DND-41 (cell line): ENCODE data around the gene EGFLAM.

ENCODE experiments used
- ATAC-seq: fragments of 200-7000 bp; cut with Tn5 transposase; 3 replicates; pipeline ENCODE4 v1.9.1; 2021; ENCODE audit warnings: low read depth; ENCODE audit not compliant: insufficient read depth
- DNase-seq: peaks from one replicate; pipeline ENCODE4 v3.0.0-alpha.2; 2020
- H2AFZ ChIP-seq: 2 replicates; pipeline ENCODE4 v1.6.0; 2012; ENCODE audit warnings: low read depth, low read length
- H3K27ac ChIP-seq: 2 replicates; pipeline ENCODE4 v1.5.1; 2012; ENCODE audit warnings: low read length, inconsistent platforms
- H3K27me3 ChIP-seq: fragments of 200-600 bp; sonication (generic); 2 replicates; pipeline ENCODE4 v1.6.0; 2012; ENCODE audit warnings: low read length, mild to moderate bottlenecking, inconsistent platforms; ENCODE audit not compliant: insufficient read depth, poor library complexity
- H3K36me3 ChIP-seq: 2 replicates; pipeline ENCODE4 v1.5.1; 2012; ENCODE audit warnings: low read length, inconsistent platforms; ENCODE audit not compliant: insufficient read depth
- H3K4me1 ChIP-seq: 2 replicates; pipeline ENCODE4 v1.5.1; 2012; ENCODE audit warnings: mild to moderate bottlenecking, low read length; ENCODE audit not compliant: insufficient read depth
- H3K4me2 ChIP-seq: 2 replicates; pipeline ENCODE4 v1.6.0; 2012; ENCODE audit warnings: mild to moderate bottlenecking, moderate library complexity, low read length, inconsistent platforms; ENCODE audit not compliant: insufficient read depth
- H3K4me3 ChIP-seq, 2 experiments: fragments of 200-600 bp in 1 of 2; shearing (Covaris generic) in 1 of 2; 2 replicates each; pipeline ENCODE4 v1.5.1; 2012 to 2016; ENCODE audit warnings: inconsistent platforms in 2 of 2, low read length in 2 of 2, mild to moderate bottlenecking in 2 of 2, low read depth in 1 of 2, moderate library complexity in 1 of 2
- H3K79me2 ChIP-seq: 2 replicates; pipeline ENCODE4 v1.6.0; 2012; ENCODE audit warnings: low read length, inconsistent platforms; ENCODE audit not compliant: insufficient read depth
- H3K9ac ChIP-seq: 2 replicates; pipeline ENCODE4 v1.6.0; 2012; ENCODE audit warnings: low read depth, mild to moderate bottlenecking, inconsistent platforms, low read length, moderate library complexity
- H3K9me3 ChIP-seq: 2 replicates; pipeline ENCODE4 v1.5.1; 2012; ENCODE audit warnings: low read length, moderate library complexity, mild to moderate bottlenecking, inconsistent platforms; ENCODE audit not compliant: insufficient read depth, severe bottlenecking
- H4K20me1 ChIP-seq: 2 replicates; pipeline ENCODE4 v1.6.0; 2012; ENCODE audit warnings: low read length; ENCODE audit not compliant: insufficient read depth
- CTCF ChIP-seq: IDR thresholded peaks from 2 replicates; pipeline ENCODE4 v1.5.1; 2012; ENCODE audit warnings: borderline replicate concordance, low read length, moderate library complexity, mild to moderate bottlenecking; ENCODE audit not compliant: poor library complexity, severe bottlenecking; ENCODE audit errors: extremely low read depth
- EZH2 ChIP-seq: IDR thresholded peaks from 3 replicates; pipeline ENCODE4 v1.6.1; 2012; ENCODE audit warnings: borderline replicate concordance, low read depth, mild to moderate bottlenecking, moderate library complexity, low read length, inconsistent platforms; ENCODE audit not compliant: severe bottlenecking

The EGFLAM gene

DNA sequence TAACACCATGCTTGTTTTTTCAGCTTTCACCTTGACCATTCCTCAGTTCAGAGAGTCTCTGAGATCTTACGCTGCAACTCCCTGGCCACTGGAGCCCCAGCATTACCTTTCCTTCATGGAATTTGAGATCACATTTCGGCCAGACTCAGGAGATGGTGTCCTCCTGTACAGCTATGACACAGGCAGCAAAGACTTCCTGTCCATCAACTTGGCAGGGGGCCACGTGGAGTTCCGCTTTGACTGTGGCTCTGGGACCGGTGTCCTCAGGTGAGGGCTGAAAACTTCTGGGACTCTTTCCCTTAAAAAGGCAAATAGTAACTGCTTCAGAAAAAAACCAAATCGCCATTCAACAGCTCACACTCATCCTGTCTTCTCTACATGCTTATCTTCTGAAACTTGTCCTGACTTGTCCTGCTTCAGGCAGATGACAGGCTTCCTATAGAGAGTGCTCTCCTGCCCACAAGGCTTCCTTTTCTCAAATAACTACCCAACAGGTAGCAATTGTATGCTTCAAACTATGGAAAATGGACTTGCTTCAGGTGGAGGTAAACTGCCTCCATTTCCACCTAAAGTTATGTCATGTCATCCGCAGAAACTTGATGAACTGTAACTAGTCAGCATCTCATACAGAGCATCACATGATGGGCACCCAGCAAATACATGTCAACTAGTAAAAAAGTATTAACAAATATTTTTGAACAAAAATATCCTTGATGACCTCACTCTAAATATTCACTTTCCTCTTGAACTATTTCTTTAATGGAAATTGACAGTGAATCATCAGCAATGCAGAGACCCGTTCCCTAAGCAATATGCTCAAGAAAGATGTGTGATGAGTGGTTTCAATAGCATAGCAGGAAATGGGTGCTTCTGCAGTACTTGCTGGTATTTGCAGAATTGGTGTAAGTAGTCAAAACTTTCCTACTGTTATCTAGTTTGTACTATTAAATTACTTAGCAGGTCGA is 168.9 kb downstream of the EGFLAM start:
- H3K9me3 ChIP-seq = no peaks in the 10 kb centered on the region
- peaks cover 22% of the 10 kb centered on the region for H3K27me3 ChIP-seq
- H3K4me1 ChIP-seq = no peaks in the 10 kb centered on the region
- TF ChIP-seq EZH2 (no peak), CTCF (no peak)
- no peak overlapping the region for H3K9ac ChIP-seq
- H3K27ac ChIP-seq = no peak overlapping the region
- H3K4me3 ChIP-seq = no peak overlapping the region
- no peaks in the 10 kb centered on the region for H4K20me1 ChIP-seq
- H3K79me2 ChIP-seq = no peaks in the 10 kb centered on the region
- ATAC-seq (no peak), DNase-seq (no peak)
- no peak overlapping the region for H2AFZ ChIP-seq
- H3K4me2 ChIP-seq = no peak overlapping the region
- H3K36me3 ChIP-seq = no peaks in the 10 kb centered on the region

GRCh38 chr5:38431242-38431853 is 173.0 kb downstream of the EGFLAM start:
- DNase-seq (no peak), ATAC-seq (no peak)
- Histone ChIP-seq H2AFZ (no peak overlapping the region), H3K27ac (no peak overlapping the region), H3K4me3 (no peak overlapping the region), H3K4me1 (no peaks in the 10 kb centered on the region), H4K20me1 (no peaks in the 10 kb centered on the region), H3K79me2 (no peaks in the 10 kb centered on the region), H3K9me3 (no peaks in the 10 kb centered on the region), H3K36me3 (no peaks in the 10 kb centered on the region), H3K27me3 (peaks cover 23% of the 10 kb centered on the region), H3K4me2 (no peak overlapping the region), H3K9ac (no peak overlapping the region)
- TF ChIP-seq CTCF (no peak), EZH2 (no peak)

DNA sequence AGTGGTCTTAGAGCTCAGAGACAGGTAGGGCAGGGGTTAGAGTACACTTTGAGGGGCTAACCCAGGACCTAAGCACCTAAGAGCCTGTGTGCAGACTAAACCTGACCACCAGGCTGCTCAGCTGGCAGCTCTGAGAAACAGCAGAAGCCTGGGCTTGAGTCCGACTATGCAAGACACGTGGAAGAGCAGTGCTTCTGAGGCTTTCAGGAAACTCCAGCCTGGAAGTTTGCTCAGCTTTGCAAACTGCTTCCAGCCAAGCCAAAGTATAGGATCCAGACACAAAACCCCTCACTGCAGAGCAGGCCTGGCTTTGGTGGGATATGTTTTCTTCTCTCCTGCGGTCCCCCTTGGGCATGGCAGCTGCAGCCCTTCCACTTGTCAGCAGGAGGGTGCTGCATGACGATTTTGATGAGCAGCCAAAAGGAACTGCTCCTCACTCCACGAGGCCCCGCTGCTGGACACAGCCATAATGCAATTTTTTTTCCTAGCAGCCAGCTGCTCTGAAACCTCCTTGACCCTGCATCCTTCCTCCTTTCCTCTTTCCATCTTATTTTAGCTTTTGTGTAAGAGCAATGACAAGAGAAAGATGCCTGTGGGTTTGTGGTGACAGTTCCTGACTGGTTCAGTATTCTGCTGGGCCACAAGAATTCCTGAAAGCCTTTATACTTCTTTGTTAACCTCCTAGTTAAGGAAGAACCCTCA is 175.0 kb downstream of the EGFLAM start:
- Histone ChIP-seq H2AFZ (no peak overlapping the region), H3K4me3 (no peak overlapping the region), H3K27ac (no peak overlapping the region), H3K4me2 (no peak overlapping the region), H4K20me1 (no peaks in the 10 kb centered on the region), H3K4me1 (no peaks in the 10 kb centered on the region), H3K9me3 (no peaks in the 10 kb centered on the region), H3K36me3 (no peaks in the 10 kb centered on the region), H3K79me2 (no peaks in the 10 kb centered on the region), H3K9ac (no peak overlapping the region), H3K27me3 (peaks cover 20% of the 10 kb centered on the region)
- ATAC-seq = no peak
- TF ChIP-seq EZH2 = no peak
- TF ChIP-seq CTCF = no peak
- no peak for DNase-seq
